Ecto neural progenitor cell (in vitro differentiated cells): ENCODE results near the gene PLA2G2E.
"Not testable (repeated sequence)": the region's sequence is repeated elsewhere in the genome, so short reads cannot be mapped to it uniquely, and the experiment has no call there.

Experiments used
- DNase-seq: peaks from one replicate; pipeline ENCODE4 v3.0.0-alpha.2; 2018; ENCODE audit warnings: low spot score

The PLA2G2E gene

DNA sequence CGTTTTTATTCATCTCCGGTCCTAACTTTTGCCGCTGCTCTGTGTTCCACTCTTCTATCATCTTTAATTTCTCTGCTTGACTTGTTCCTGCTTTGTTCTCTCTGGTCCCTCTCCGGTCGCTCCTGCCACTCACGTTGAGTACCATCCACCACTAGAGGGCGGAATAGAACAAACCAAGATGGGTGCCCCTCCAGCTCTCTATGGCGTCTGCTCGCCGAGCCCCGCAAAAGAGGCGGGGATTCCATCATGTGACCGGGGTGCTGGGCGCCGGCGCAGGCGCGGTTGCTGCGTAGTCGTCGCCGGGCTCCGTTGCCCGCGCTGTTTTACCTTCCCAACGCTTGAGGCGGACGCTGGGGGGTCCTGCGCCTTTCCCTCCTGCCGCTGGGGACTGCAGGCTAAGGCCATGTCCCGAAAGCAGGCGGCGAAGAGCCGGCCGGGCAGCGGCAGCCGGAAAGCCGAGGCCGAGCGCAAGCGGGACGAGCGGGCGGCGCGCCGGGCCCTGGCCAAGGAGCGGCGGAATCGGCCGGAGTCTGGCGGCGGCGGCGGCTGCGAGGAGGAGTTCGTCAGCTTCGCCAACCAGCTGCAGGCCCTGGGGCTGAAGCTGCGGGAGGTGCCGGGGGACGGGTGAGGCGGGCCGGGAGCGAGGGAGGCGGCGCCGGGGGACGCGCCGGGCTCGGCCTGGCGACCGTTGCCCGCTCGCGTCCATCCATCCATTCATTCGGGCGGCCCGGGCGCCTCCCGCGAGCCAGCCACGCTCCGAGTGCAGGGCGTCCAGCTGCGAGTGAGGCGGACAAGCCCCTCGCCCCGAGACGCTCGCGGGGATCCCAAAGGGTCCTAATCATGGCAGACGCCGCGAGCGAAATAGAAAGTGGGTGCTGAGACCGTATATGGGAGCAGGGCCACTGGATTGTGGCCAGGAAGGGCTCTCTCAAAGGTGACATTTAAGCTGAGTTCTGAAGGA is 41.0 kb downstream of the PLA2G2E start, which contains the start of gene OTUD3:
OTUD3 (plus strand) TSS at position 285 of the 961 bp plus-strand sequence; CDS start at position 404, 119 bp downstream.
- peak; percentile 96 for DNase-seq

DNA sequence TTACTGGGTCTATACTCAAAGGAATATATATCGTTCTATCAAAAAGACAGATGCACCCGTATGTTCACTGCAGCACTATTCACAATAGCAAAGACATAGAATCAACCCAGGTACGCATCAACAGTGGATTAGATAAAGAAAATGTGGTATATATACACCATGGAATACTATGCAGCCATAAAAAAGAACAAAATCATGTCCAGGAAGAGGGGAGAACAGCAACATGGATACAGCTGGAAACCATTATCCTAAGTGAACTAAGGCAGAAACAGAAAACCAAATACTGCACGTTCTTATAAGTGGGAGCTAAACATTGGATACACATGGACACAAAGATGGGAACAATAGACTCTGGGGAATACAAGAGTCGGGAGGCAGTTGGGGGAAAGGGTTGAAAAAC is 42.6 kb downstream of the PLA2G2E start:
- not testable (repeated sequence) for DNase-seq

DNA sequence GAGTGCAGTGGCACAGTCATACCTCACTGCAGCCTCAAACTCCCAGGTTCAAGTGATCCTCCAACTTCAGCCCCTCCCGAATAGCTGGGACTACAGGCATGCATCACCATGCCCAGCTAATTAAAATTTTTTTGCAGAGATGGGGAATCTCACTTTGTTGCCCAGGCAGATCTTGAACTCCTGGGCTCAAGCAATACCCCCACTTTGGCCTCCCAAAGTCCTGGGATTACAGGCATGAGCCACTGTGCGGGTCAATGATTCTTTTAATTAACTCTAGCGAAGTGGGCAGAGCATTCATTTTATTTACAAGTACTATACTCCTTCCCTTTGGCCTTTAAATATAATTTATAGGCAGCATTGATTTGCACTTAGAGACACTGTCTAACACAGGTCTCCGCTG is 43.8 kb downstream of the PLA2G2E start:
- no peak for DNase-seq

DNA sequence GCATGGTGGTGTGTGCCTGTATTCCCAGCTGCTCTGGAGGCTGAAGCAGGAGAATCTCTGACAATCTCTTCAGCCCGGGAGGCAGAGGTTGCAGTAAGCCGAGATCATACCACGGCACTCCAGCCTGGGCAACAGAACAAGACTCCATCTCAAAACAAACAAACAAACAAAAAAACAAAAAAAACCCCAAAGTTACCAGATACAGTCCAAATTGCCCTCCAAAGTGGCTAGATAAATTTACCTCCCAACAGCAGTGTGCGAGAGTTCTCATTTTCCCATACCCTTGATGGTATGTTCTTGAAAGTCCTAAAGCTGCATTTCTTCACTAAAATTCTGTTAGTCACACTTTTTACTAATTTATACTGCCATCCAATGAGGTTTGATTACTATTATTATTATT is 44.2 kb downstream of the PLA2G2E start:
- no peak for DNase-seq

DNA sequence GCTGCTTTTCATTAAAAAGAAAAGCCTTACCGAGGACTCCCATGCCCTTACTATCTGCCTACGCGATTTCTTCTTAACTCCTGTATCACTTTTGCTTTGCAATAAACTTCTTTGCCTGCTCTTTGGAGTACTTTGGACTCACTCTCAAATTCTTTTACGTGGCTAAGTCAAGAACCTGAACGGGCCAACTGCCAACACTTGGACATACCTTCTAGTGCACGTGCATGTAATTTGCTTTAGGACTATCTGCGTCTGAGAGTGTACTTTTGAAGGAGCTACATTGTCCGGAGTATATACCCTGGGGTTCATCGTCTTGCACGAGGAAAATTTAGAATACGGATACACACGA is 44.8 kb downstream of the PLA2G2E start:
- DNase-seq = no peak

DNA sequence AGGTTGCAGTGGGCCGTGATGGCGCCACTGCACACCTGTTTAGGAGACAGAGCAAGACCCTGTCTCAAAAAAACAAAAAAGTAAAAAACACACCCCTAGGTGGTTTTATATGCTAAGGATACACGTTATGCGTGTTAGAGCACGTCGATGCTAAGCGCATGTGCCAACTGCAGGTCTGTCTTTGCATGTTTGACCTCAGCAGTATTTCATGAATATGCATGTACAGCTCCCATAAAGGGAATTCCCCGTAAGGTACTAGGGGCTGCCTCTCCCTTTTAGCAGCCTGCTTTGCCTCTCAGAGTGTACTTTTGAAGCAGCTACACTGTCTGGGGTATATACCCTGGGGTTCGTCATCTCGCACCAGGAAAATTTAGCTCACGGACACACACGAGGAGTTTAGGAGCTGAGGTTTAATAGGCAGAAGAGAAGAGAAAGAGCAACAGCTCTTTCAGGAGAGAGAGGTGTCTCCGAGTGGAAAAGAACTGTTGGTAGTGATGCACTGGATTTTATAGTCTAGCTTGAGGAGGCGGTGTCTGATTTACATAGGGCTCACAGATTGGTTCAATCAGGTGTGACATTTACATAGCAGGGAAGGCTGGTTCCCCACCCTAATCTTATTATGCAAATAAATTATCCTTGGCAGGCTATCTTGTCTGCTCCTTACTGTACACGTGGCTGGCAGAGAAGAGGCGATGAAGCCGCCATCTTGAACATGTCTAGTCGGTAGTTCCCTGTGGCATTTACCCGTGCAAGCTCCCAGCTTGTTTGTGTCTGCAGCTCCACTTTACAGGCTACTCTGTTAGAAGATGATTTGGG is 45.4 kb downstream of the PLA2G2E start:
- no peak for DNase-seq

DNA sequence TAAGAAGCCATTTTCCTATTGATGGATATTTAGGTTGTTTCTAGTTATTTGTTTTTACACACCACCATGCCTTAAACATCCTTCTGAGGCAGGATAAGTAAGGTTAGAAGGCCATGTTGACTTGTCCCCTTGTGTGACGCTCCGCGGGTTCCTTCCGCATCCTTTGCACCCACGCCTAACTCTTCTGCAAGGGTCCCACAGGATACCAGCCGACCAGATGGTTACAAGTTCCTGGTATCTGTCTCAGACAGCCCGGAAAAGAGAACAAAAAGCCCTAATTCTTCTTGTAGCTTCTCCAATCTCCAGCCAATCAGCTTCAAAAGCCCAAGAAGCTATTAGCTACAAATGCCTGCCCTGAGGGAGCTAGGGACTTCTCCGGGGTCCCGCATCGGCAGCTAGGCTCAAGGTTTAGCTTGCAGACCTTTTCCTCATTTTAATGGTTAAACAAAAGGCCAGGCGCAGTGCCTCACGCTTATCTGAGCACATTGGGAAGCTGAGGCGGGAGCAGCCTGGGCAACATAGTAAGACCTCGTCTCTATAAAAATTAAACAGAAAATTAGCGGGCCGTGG is 46.2 kb downstream of the PLA2G2E start:
- no peak for DNase-seq

DNA sequence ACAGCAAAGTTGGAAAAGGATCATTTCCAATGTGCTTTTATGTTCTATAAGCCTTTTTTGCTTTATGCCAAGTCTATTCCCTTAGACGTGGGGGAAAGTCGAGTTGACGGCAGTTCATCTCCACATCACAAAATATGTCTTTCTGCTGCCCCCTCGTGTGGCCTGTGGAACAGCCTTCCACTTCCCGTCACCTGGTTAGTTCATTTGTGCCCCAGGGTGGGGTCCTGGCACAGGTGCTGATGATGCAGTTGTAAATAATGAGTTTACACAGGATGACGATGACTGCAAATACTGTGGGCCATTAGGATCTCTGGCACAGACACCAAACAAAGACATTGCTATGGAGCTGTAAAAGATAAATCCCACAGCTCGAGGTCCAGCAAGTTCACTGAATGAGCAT is 51.2 kb downstream of the PLA2G2E start:
- no peak for DNase-seq
